GM12878 (cell line): Measurements from ENCODE around the gene GNAQ. TPM values are rescaled to one million over a fixed set of nuclear protein-coding genes. Genes with fewer than 3 reads are reported as not detected.

Experiments
- ATAC-seq: fragments of 200-7000 bp; cut with Tn5 transposase; 3 replicates; pipeline ENCODE4 v1.9.1; 2020; ENCODE audit warnings: mild to moderate bottlenecking, moderate library complexity
- BruUV-seq: library from RNA; stranded (reverse); fragments of 400-500 nt; replicated peaks from 2 replicates; lab custom pipeline; 2021; lab: Mats Ljungman, UMichigan
- CTCF ChIA-PET: fragments of 300-600 bp; sonication (Branson Sonifier 250); formaldehyde crosslinking; extraction: SDS; loops from one replicate; lab custom pipeline; 2021; ENCODE audit warnings: inconsistent platforms; lab: Yijun Ruan, JAX
- POLR2A ChIA-PET: fragments of 350-600 bp; formaldehyde crosslinking; extraction: SDS; loops from one replicate; lab custom pipeline; 2021; ENCODE audit warnings: inconsistent platforms; lab: Charles Lee
- RAD21 ChIA-PET: fragments of 300-600 bp; sonication (Branson Sonifier 250); formaldehyde crosslinking; loops from one replicate; lab custom pipeline; 2023; ENCODE audit warnings: antibody characterized with exemption; ENCODE audit not compliant: unreplicated experiment; lab: Charles Lee
- SMC1A ChIA-PET: fragments of 300-600 bp; sonication (Branson Sonifier 250); formaldehyde crosslinking; loops from one replicate; lab custom pipeline; 2023; ENCODE audit not compliant: unreplicated experiment, uncharacterized antibody; lab: Charles Lee
- DNase-seq: peaks from one replicate; pipeline ENCODE4 v3.0.0-alpha.2; 2011; ENCODE audit warnings: low read depth, low spot score
- FAIRE-seq: peaks from 3 replicates; lab custom pipeline; 2011; peaks lifted over from hg19 to GRCh38; lab: Jason Lieb, UNC
- H2AFZ ChIP-seq: 2 replicates; pipeline ENCODE4 v1.6.0; 2011; ENCODE audit warnings: low read depth, low read length, control low read depth; ENCODE audit not compliant: control insufficient read depth
- H3K27ac ChIP-seq: 2 replicates; pipeline ENCODE4 v1.5.1; 2011; ENCODE audit warnings: control low read depth; ENCODE audit not compliant: control insufficient read depth, insufficient read depth
- H3K27me3 ChIP-seq, 2 experiments: replicated peaks in 1 of 2; 2 replicates each; pipeline versions ENCODE4 v1.6.0 to v1.6.1; 2011; ENCODE audit warnings: low read length in 1 of 2; ENCODE audit not compliant: control insufficient read depth in 2 of 2, insufficient read depth in 2 of 2
- H3K36me3 ChIP-seq, 2 experiments: 2 replicates each; pipeline ENCODE4 v1.5.1; 2011; ENCODE audit warnings: low read length in 1 of 2; ENCODE audit not compliant: control insufficient read depth in 2 of 2, insufficient read depth in 2 of 2
- H3K4me1 ChIP-seq: 2 replicates; pipeline ENCODE4 v1.6.1; 2011; ENCODE audit warnings: mild to moderate bottlenecking, low read length, moderate library complexity, mixed read lengths; ENCODE audit not compliant: control insufficient read depth, insufficient read depth
- H3K4me2 ChIP-seq: 2 replicates; pipeline ENCODE4 v1.6.0; 2011; ENCODE audit warnings: control low read depth; ENCODE audit not compliant: control insufficient read depth, insufficient read depth
- H3K4me3 ChIP-seq: fragments of 200-600 bp; sonication (generic); 2 replicates; pipeline ENCODE4 v1.5.1; 2016
- H3K79me2 ChIP-seq: 2 replicates; pipeline ENCODE4 v1.6.0; 2011; ENCODE audit warnings: low read length; ENCODE audit not compliant: control insufficient read depth, insufficient read depth
- H3K9ac ChIP-seq: 2 replicates; pipeline ENCODE4 v1.8.0; 2011; ENCODE audit warnings: low read length, control low read depth, mixed read lengths; ENCODE audit not compliant: control insufficient read depth, insufficient read depth
- H3K9me3 ChIP-seq: replicated peaks from 3 replicates; pipeline ENCODE4 v1.5.1; 2011; ENCODE audit warnings: mild to moderate bottlenecking, low read length; ENCODE audit not compliant: control insufficient read depth, insufficient read depth
- H4K20me1 ChIP-seq: 2 replicates; pipeline ENCODE4 v1.6.0; 2011; ENCODE audit not compliant: control insufficient read depth, insufficient read depth
- DPF2 ChIP-seq: fragments of 450-650 bp; IDR thresholded peaks from 2 replicates; pipeline ENCODE4 v1.6.1; 2017; ENCODE audit warnings: mild to moderate bottlenecking
- MTA2 ChIP-seq: fragments of 450-650 bp; IDR thresholded peaks from 2 replicates; pipeline ENCODE4 v1.6.1; 2016; ENCODE audit warnings: low read depth, mild to moderate bottlenecking, moderate library complexity
- PKNOX1 ChIP-seq: fragments of 450-650 bp; IDR thresholded peaks from 2 replicates; pipeline ENCODE4 v1.6.1; 2016; ENCODE audit warnings: mild to moderate bottlenecking
- TCF7 ChIP-seq: IDR thresholded peaks from 2 replicates; pipeline ENCODE4 v1.6.1; 2014; ENCODE audit warnings: antibody characterized with exemption, borderline replicate concordance
- ZBTB40 ChIP-seq: fragments of 450-650 bp; IDR thresholded peaks from 2 replicates; pipeline ENCODE4 v1.6.1; 2016; ENCODE audit warnings: mild to moderate bottlenecking, moderate library complexity, borderline replicate concordance
- whole genome bisulfite sequencing: methylation state at CpG from one replicate; pipeline ENCODE4 v1.1.6; 2016; ENCODE audit warnings: low lambda C conversion rate; ENCODE audit not compliant: insufficient replicate concordance, insufficient coverage; ENCODE audit errors: missing lambda C conversion rate; 5-methylcytosine and 5-hydroxymethylcytosine counted together
- in situ Hi-C: fragments of 300-500 bp; cut with MboI; formaldehyde crosslinking; loops from 9 replicates; pipeline ENCODE4 v1.14.3; 2018; ENCODE audit warnings: mixed read lengths
- intact Hi-C: fragments of 100-400 bp; cut with micrococcal nuclease; formaldehyde crosslinking; loops from one replicate; pipeline ENCODE4 v1.14.2; 2022; ENCODE audit not compliant: unreplicated experiment
- polyA plus RNA-seq, 11 experiments: library from polyadenylated mRNA; depleted of rRNA in 4 of 11; unstranded in 6 of 11; stranded (reverse) in 5 of 11; fragments of >200 nt; fragmentation: Nextera tagmentation in 4 of 11; fragmentation: Illumina TruSeq in 1 of 11; extraction: Ambion mirVana in 4 of 11; extraction: Trizol in 1 of 11; gene quantifications; 1 replicate in 1 of 11; 2 replicates in 10 of 11; pipeline versions ENCODE4 v1.2.1 to v1.2.3, GENCODE V29; 2011 to 2016; ENCODE audit warnings: inconsistent platforms in 2 of 11, missing spikeins in 2 of 11, low read depth in 1 of 11
- total RNA-seq, 4 experiments: library from RNA; depleted of rRNA in 3 of 4; stranded (reverse); fragments of >200 nt in 3 of 4; fragmentation: Illumina TruSeq in 1 of 4; extraction: Trizol in 1 of 4; gene quantifications; 2 replicates each; pipeline versions ENCODE4 v1.2.1 to v1.2.3, GENCODE V29; 2013 to 2021

The GNAQ gene
- total and polyA plus RNA-seq, 10 of the 15 experiments (the other 5 are each of a cell fraction or from before 2014, with no cell fraction given), result 0.15 to 47.2 (median 0.49) TPM

GRCh38 chr9:77896269-77896937 lies 135.2 kb downstream of the GNAQ start:
- Histone ChIP-seq H3K27me3 (no peaks in the 10 kb centered on the region), H3K4me2 (no peak overlapping the region), H3K9ac (no peak overlapping the region), H3K79me2 (no peaks in the 10 kb centered on the region), H3K4me3 (no peak overlapping the region), H2AFZ (no peak overlapping the region), H3K36me3 (no peaks in the 10 kb centered on the region), H4K20me1 (no peaks in the 10 kb centered on the region), H3K9me3 (no peaks in the 10 kb centered on the region), H3K4me1 (no peaks in the 10 kb centered on the region), H3K27ac (no peak overlapping the region)
- DNase-seq, result no peak
- SMC1A ChIA-PET, result interaction anchor here (0.9 to 7.5 kb wide), 24 partner anchors 8 to 233 kb away, joined by 3 to 71 read pairs (median 5); partner anchors contain the start of gene GNAQ
- POLR2A ChIA-PET, result interaction anchor here (0.6 to 2.0 kb wide), 11 partner anchors 10 to 81 kb away, joined by 3 to 7 read pairs (median 4); no protein-coding TSS in a partner anchor
- no TSS peak for BruUV-seq
- no peak for FAIRE-seq
- CTCF ChIA-PET, result interaction anchor here (0.6 to 6.0 kb wide), 21 partner anchors 10 to 223 kb away, joined by 3 to 44 read pairs (median 5); no protein-coding TSS in a partner anchor
- no peak for TF ChIP-seq ZBTB40
- TF ChIP-seq PKNOX1, result peak; percentile 55
- 0 out of 2 replicates have a peak, but pooled peaks have one; percentile 22 for TF ChIP-seq MTA2
- TF ChIP-seq TCF7, result no peak
- no peak for TF ChIP-seq DPF2
- RAD21 ChIA-PET, result interaction anchor here (0.8 to 8.0 kb wide), 20 partner anchors 8 to 139 kb away, joined by 3 to 69 read pairs (median 4); no protein-coding TSS in a partner anchor
- ATAC-seq, result no peak
- in situ Hi-C loops (no loop called here), intact Hi-C loops (no loop called here)
- WGBS, result 3% methylated on average over 2 of the region's 2 CpGs
